Fibroblast of mammary gland (primary cell): ENCODE data around the gene ATF4.

Experiments used
- DNase-seq: peaks from one replicate; pipeline ENCODE4 v3.0.0-alpha.2; 2010; ENCODE audit warnings: low read depth
- H3K4me3 ChIP-seq: 2 replicates; pipeline ENCODE4 v1.5.1; 2011; ENCODE audit warnings: low read depth, mild to moderate bottlenecking, low read length, moderate library complexity; ENCODE audit not compliant: control insufficient read depth
- CTCF ChIP-seq: conservative IDR thresholded peaks from 2 replicates; pipeline ENCODE4 v1.5.1; 2011; ENCODE audit warnings: low read depth, low read length, inconsistent platforms; ENCODE audit not compliant: control insufficient read depth, insufficient read depth

Gene ATF4

GRCh38 chr22:39520226-39521105, at the start of gene ATF4:
TSS of gene ATF4 (plus strand) at chr22:39520562. CDS start at chr22:39521446, 884 bp downstream.
- DNase-seq: peak; percentile 71
- TF ChIP-seq CTCF: no peak
- peak within 1 kb of the TSS; percentile 93 for H3K4me3 ChIP-seq

- no peak for DNase-seq
- TF ChIP-seq CTCF: no peak
Observed at GRCh38 chr22:39471381-39472141, 48.8 kb upstream of the ATF4 start.

GRCh38 chr22:39472570-39473556, 47.5 kb upstream of the ATF4 start:
- TF ChIP-seq CTCF: no peak
- no peak for DNase-seq
- H3K4me3 ChIP-seq: no peak overlapping the region

More at GRCh38 chr22:39471381-39472141, 48.8 kb upstream of the ATF4 start:
- no peak overlapping the region for H3K4me3 ChIP-seq

GRCh38 chr22:39473851-39474250, 46.5 kb upstream of the ATF4 start:
- TF ChIP-seq CTCF: no peak
- no peak for DNase-seq
- no peak overlapping the region for H3K4me3 ChIP-seq

GRCh38 chr22:39474351-39475111, 45.8 kb upstream of the ATF4 start:
- H3K4me3 ChIP-seq: no peak overlapping the region
- DNase-seq: no peak
- TF ChIP-seq CTCF: no peak
